ENCODE data around the gene FBXW8. TPM values are rescaled to one million over a fixed set of nuclear protein-coding genes. Genes with fewer than 3 reads are reported as not detected.

FBXW8 gene
- total and polyA plus RNA-seq, 2 donors (not counting 3 experiments of a cell fraction or from before 2014, with no cell fraction given), result 15.4 TPM

GRCh38 chr12:117023998-117024960 lies 113.5 kb downstream of the FBXW8 start:
- Histone ChIP-seq H4K20me1 (replicated peaks; ENCODE audit: control insufficient read depth, extremely low read depth, insufficient read depth, low read length) (no peaks in the 10 kb centered on the region), H3K27ac (ENCODE audit: insufficient read depth, low read depth, low read length) (no peak overlapping the region), H2AFZ (ENCODE audit: low read depth, low read length) (no peak overlapping the region), H3K27me3 (ENCODE audit: control insufficient read depth in 2 of 2, insufficient read depth in 2 of 2, low read length in 2 of 2) (no peaks in the 10 kb centered on the region), H3K79me2 (ENCODE audit: control insufficient read depth, insufficient read depth, low read length) (no peaks in the 10 kb centered on the region), H3K9me3 (replicated peaks; ENCODE audit: control insufficient read depth, insufficient read depth, low read length) (no peaks in the 10 kb centered on the region), H3K4me1 (ENCODE audit: control insufficient read depth, extremely low read depth, insufficient read depth, low read length) (no peaks in the 10 kb centered on the region), H3K9ac (replicated peaks; ENCODE audit: extremely low read depth, insufficient read depth, low read length) (no peak overlapping the region), H3K9me1 (replicated peaks; ENCODE audit: control insufficient read depth, extremely low read depth, insufficient read depth, low read length) (no peaks in the 10 kb centered on the region), H3K36me3 (ENCODE audit: control insufficient read depth in 2 of 2, extremely low read depth in 1 of 2, insufficient read depth in 2 of 2, low read length in 2 of 2) (peaks cover 9 to 33% of the 10 kb centered on the region in 2 experiments), H3K4me2 (ENCODE audit: insufficient read depth, low read length) (no peak overlapping the region), H3K4me3 (replicated peaks in 1 of 3; ENCODE audit: insufficient read depth in 1 of 3, low read depth in 1 of 3, low read length in 3 of 3) (no peak overlapping the region)
- ChIA-PET CTCF (interaction anchor here (0.7 to 3.1 kb wide), 9 partner anchors 11 to 315 kb away, joined by 3 to 14 read pairs (median 4); no protein-coding TSS in a partner anchor), POLR2A (no interaction called here)
- DNase-seq (ENCODE audit: low read depth, low spot score) (no peak), FAIRE-seq (no peak)
- intact Hi-C loops (cut with micrococcal nuclease) (loop anchor here (2.0 kb wide), 1 partner anchor 77 kb away; no protein-coding TSS in a partner anchor), dilution Hi-C loops (cut with MboI; ENCODE audit: extremely low pct_ligation_motif_present, low sequenced_read_pairs) (no loop called here)
- TF ChIP-seq FOS (IDR thresholded peaks at IDR 0.05; ENCODE audit: borderline replicate concordance, insufficient read depth, low read length), result no peak
- TF ChIP-seq CTCF (IDR thresholded peaks at IDR 0.05; ENCODE audit: extremely low read depth in 1 of 2, insufficient read depth in 1 of 2, low read depth in 1 of 2, low read length in 2 of 2), result no peak
- no peak for TF ChIP-seq MYC (IDR thresholded peaks at IDR 0.05; ENCODE audit: low read depth, low read length)
- no TSS peak for BruUV-seq (replicated peaks)

All from endothelial cell of umbilical vein (primary cell).